PC-3 (cell line): ENCODE data around the gene SMCR8. TPM values are rescaled to one million over a fixed set of nuclear protein-coding genes. Genes with fewer than 3 reads are reported as not detected.

Experiments
- ATAC-seq: fragments of 200-7000 bp; cut with Tn5 transposase; 2 replicates; pipeline ENCODE4 v1.9.1; 2020; ENCODE audit warnings: mild to moderate bottlenecking, moderate library complexity
- BruUV-seq: library from RNA; stranded (reverse); fragments of 400-500 nt; replicated peaks from 2 replicates; lab custom pipeline; 2021; lab: Mats Ljungman, UMichigan
- CTCF ChIA-PET: fragments of 300-600 bp; sonication (Branson Sonifier 250); formaldehyde crosslinking; loops from one replicate; lab custom pipeline; 2022; ENCODE audit warnings: antibody characterized with exemption; lab: Charles Lee
- POLR2A ChIA-PET: fragments of 300-600 bp; sonication (Branson Sonifier 250); formaldehyde crosslinking; loops from one replicate; lab custom pipeline; 2022; ENCODE audit warnings: antibody characterized with exemption; ENCODE audit not compliant: unreplicated experiment; lab: Charles Lee
- DNase-seq: peaks from one replicate; pipeline ENCODE4 v3.0.0-alpha.2; 2015
- H2AFZ ChIP-seq: fragments of 300-600 bp; sonication (generic); 2 replicates; pipeline ENCODE4 v1.6.0; 2016; ENCODE audit warnings: antibody characterized with exemption, low read length
- H3F3A ChIP-seq: fragments of 300-600 bp; sonication (generic); one replicate; pipeline ENCODE4 v1.6.0; 2017; ENCODE audit warnings: antibody characterized with exemption, low read length, control low read depth, mild to moderate bottlenecking; ENCODE audit not compliant: unreplicated experiment
- H3K27ac ChIP-seq: fragments of 300-600 bp; sonication (generic); 2 replicates; pipeline ENCODE4 v1.5.1; 2016; ENCODE audit warnings: mild to moderate bottlenecking, low read length
- H3K27me3 ChIP-seq: fragments of 300-600 bp; sonication (generic); 2 replicates; pipeline ENCODE4 v1.6.1; 2016; ENCODE audit warnings: low read length, mixed read lengths
- H3K36me3 ChIP-seq: fragments of 300-600 bp; sonication (generic); 2 replicates; pipeline ENCODE4 v1.6.1; 2016; ENCODE audit warnings: low read depth, mixed run types, low read length, mixed read lengths
- H3K4me1 ChIP-seq: fragments of 300-600 bp; sonication (generic); 2 replicates; pipeline ENCODE4 v1.5.1; 2016; ENCODE audit warnings: low read length; ENCODE audit not compliant: insufficient read depth
- H3K4me2 ChIP-seq: fragments of 300-600 bp; sonication (generic); 2 replicates; pipeline ENCODE4 v1.6.0; 2016; ENCODE audit warnings: low read length
- H3K4me3 ChIP-seq: fragments of 300-600 bp; sonication (generic); 2 replicates; pipeline ENCODE4 v1.5.1; 2016; ENCODE audit warnings: mild to moderate bottlenecking, low read length, mixed read lengths
- H3K79me2 ChIP-seq: fragments of 300-600 bp; sonication (generic); 2 replicates; pipeline ENCODE4 v1.6.1; 2017; ENCODE audit warnings: low read length, mixed read lengths
- H3K9ac ChIP-seq: fragments of 300-600 bp; sonication (generic); 2 replicates; pipeline ENCODE4 v1.6.0; 2016; ENCODE audit warnings: mild to moderate bottlenecking, low read length
- H3K9me2 ChIP-seq: fragments of 300-600 bp; sonication (generic); replicated peaks from 2 replicates; pipeline ENCODE4 v1.6.1; 2016; ENCODE audit warnings: mixed run types, low read length, mixed read lengths
- H3K9me3 ChIP-seq: fragments of 300-600 bp; sonication (generic); 2 replicates; pipeline ENCODE4 v1.6.1; 2016; ENCODE audit warnings: low read length, mixed read lengths
- H4K20me1 ChIP-seq: fragments of 300-600 bp; sonication (generic); 2 replicates; pipeline ENCODE4 v1.6.1; 2016; ENCODE audit warnings: low read length, mixed read lengths
- CTCF ChIP-seq: fragments of 300-600 bp; sonication (generic); conservative IDR thresholded peaks from 2 replicates; pipeline ENCODE4 v1.5.1; 2017; ENCODE audit warnings: antibody characterized with exemption, low read depth, mild to moderate bottlenecking, low read length
- EZH2 ChIP-seq: fragments of 300-600 bp; sonication (generic); IDR thresholded peaks from one replicate; pipeline ENCODE4 v1.6.1; 2017; ENCODE audit warnings: antibody characterized with exemption, mild to moderate bottlenecking, low read length; ENCODE audit not compliant: unreplicated experiment
- EZH2phosphoT487 ChIP-seq: fragments of 300-600 bp; sonication (generic); IDR thresholded peaks from 2 replicates; pipeline ENCODE4 v1.6.1; 2018; ENCODE audit warnings: mild to moderate bottlenecking, antibody characterized with exemption, low read length, borderline replicate concordance
- intact Hi-C: fragments of 100-400 bp; cut with micrococcal nuclease; formaldehyde crosslinking; loops from 2 replicates; pipeline ENCODE4 v1.9.0; 2023
- total RNA-seq: library from RNA; depleted of rRNA; stranded (reverse); fragments of >200 nt; gene quantifications from 2 replicates; pipeline ENCODE4 v1.2.3, GENCODE V29; 2014

SMCR8 gene
- total RNA-seq, 1 experiment from 2014 or later = 20.4 TPM

GRCh38 chr17:18362698-18363100, 47.6 kb downstream of the SMCR8 start:
- BruUV-seq = TSS peak; percentile 75
- peaks cover 7% of the 10 kb centered on the region for H3K4me1 ChIP-seq
- H3K27me3 ChIP-seq = no peaks in the 10 kb centered on the region
- no peaks in the 10 kb centered on the region for H3F3A ChIP-seq
- peak overlapping the region; percentile 84 for H3K4me3 ChIP-seq
- no peaks in the 10 kb centered on the region for H3K9me3 ChIP-seq
- CTCF ChIA-PET = no interaction called here
- POLR2A ChIA-PET = no interaction called here
- H3K9ac ChIP-seq = peak overlapping the region; percentile 69
- H3K36me3 ChIP-seq = no peaks in the 10 kb centered on the region
- TF ChIP-seq CTCF (no peak), EZH2phosphoT487 (no peak), EZH2 (no peak)
- H3K4me2 ChIP-seq = peak overlapping the region; percentile 83
- no peaks in the 10 kb centered on the region for H3K9me2 ChIP-seq
- H3K79me2 ChIP-seq = peaks cover 38% of the 10 kb centered on the region
- DNase-seq (peak; percentile 80), ATAC-seq (peak; percentile 30)
- H3K27ac ChIP-seq = no peak overlapping the region
- H4K20me1 ChIP-seq = no peaks in the 10 kb centered on the region; the same call in 1 of the 2 replicates
- H2AFZ ChIP-seq = peak overlapping the region; percentile 80
- intact Hi-C loops = no loop called here

- H3K27ac ChIP-seq = no peak within 1 kb of the TSS
- no peaks in the 10 kb centered on the region for H3K27me3 ChIP-seq
- H2AFZ ChIP-seq = peak within 1 kb of the TSS; percentile 80
- H4K20me1 ChIP-seq = no peaks in the 10 kb centered on the region; the same call in 1 of the 2 replicates
- peak within 1 kb of the TSS; percentile 83 for H3K4me2 ChIP-seq
- H3F3A ChIP-seq = no peaks in the 10 kb centered on the region
- BruUV-seq = no TSS peak
- CTCF ChIA-PET = interaction anchor here (0.6 kb wide), 1 partner anchor 235 kb away, joined by 3 read pairs; no protein-coding TSS in a partner anchor
- TF ChIP-seq CTCF = no peak
- TF ChIP-seq EZH2phosphoT487 = no peak
- no peak for TF ChIP-seq EZH2
- POLR2A ChIA-PET = no interaction called here
- peak; percentile 97 for DNase-seq
- H3K4me1 ChIP-seq = peaks cover 7% of the 10 kb centered on the region
- peak within 1 kb of the TSS; percentile 69 for H3K9ac ChIP-seq
- peak within 1 kb of the TSS; percentile 84 for H3K4me3 ChIP-seq
- no peaks in the 10 kb centered on the region for H3K9me3 ChIP-seq
- intact Hi-C loops = no loop called here
- H3K36me3 ChIP-seq = no peaks in the 10 kb centered on the region
- no peaks in the 10 kb centered on the region for H3K9me2 ChIP-seq
- peaks cover 38% of the 10 kb centered on the region for H3K79me2 ChIP-seq
- ATAC-seq = peak; percentile 99
Observed at GRCh38 chr17:18363101-18364049, 48.3 kb downstream of the SMCR8 start, which contains the start of gene SHMT1. Gene SHMT1 (minus strand): TSS chr17:18363550. CDS start chr17:18355981, 7,569 bp downstream.
